Adrenal gland (tissue), 12 donors: ENCODE measurements around the gene SMC1B. TPM values are rescaled to one million over a fixed set of nuclear protein-coding genes. Genes with fewer than 3 reads are reported as not detected.
"Not testable (repeated sequence)": the region's sequence is repeated elsewhere in the genome, so short reads cannot be mapped to it uniquely, and the experiment has no call there.

Experiments
- DNase-seq, 7 donors: peaks; one replicate each; pipeline ENCODE4 v3.0.0-alpha.2; 2019 to 2020
- H3K27ac ChIP-seq, 5 donors: fragments of 200-600 bp; sonication (generic) in 4 of 5; 1 replicate in 3 of 5; 2 replicates in 2 of 5; pipeline versions ENCODE4 v1.5.1 to v1.8.0; 2016 to 2020; ENCODE audit warnings: mild to moderate bottlenecking in 1 of 5
- H3K27me3 ChIP-seq: fragments of 200-600 bp; 2 replicates; pipeline ENCODE4 v1.8.0; 2021
- H3K36me3 ChIP-seq, 2 donors: fragments of 200-600 bp; replicated peaks in 1 of 2; 1 replicate in 1 of 2; 2 replicates in 1 of 2; pipeline versions ENCODE4 v1.5.1 to v1.8.0; 2018 to 2022
- H3K4me1 ChIP-seq, 2 donors: fragments of 200-600 bp; replicated peaks in 1 of 2; 1 replicate in 1 of 2; 2 replicates in 1 of 2; pipeline versions ENCODE4 v1.5.1 to v1.8.0; 2018 to 2021
- H3K4me3 ChIP-seq, 4 donors: fragments of 200-600 bp; sonication (generic) in 3 of 4; one replicate each; pipeline ENCODE4 v1.5.1; 2016 to 2018
- H3K9me3 ChIP-seq, 3 donors: fragments of 200-600 bp; sonication (generic) in 1 of 3; replicated peaks in 1 of 3; 1 replicate in 2 of 3; 2 replicates in 1 of 3; pipeline versions ENCODE4 v1.5.1 to v1.8.0; 2016 to 2021
- POLR2A ChIP-seq, 2 donors: fragments of 450-650 bp; IDR thresholded peaks; one replicate each; pipeline ENCODE4 v1.6.1; 2017; ENCODE audit warnings: antibody characterized with exemption in 2 of 2, mild to moderate bottlenecking in 2 of 2, moderate library complexity in 1 of 2
- WGBS, 4 donors: extraction: QIAGEN DNeasy Blood & Tissue Kit in 2 of 4; methylation state at CpG; one replicate each; pipeline versions ENCODE4 v1.1.5 to v1.1.7; 2013 to 2017; 5-methylcytosine and 5-hydroxymethylcytosine counted together
- intact Hi-C, 2 donors: fragments of 100-400 bp; cut with DNase I; formaldehyde crosslinking; loops; one replicate each; pipeline versions ENCODE4 v1.14.1 to v1.15.0; 2022 to 2023
- polyA plus RNA-seq, 3 donors: library from polyadenylated mRNA; stranded (reverse); fragments of 200-250 nt in 2 of 3; fragments of 350-450 nt in 1 of 3; fragmentation: Illumina TruSeq in 1 of 3; extraction: RNeasy Lipid Tissue Mini Kit (QIAGEN cat#74804) in 1 of 3; gene quantifications; one replicate each; pipeline ENCODE4 v1.2.3, GENCODE V29; 2013 to 2014
- total RNA-seq, 9 donors: library from RNA; depleted of rRNA in 4 of 9; stranded (reverse); fragments of >200 nt in 4 of 9; fragments of 120-200 nt in 1 of 9; fragmentation: NEBNext Ultra II Directional in 1 of 9; extraction: Animal tissue kit (Norgen Biotek cat#: 25700) in 1 of 9; gene quantifications; one replicate each; pipeline versions ENCODE4 v1.1.0 to v1.2.4, GENCODE V29; 2013 to 2023
- TF ChIP-seq, protein P1 (sequence below), 6 experiments: fragments of 450-650 bp in 4 of 6; fragments of 200-600 bp in 2 of 6; sonication (generic) in 1 of 6; IDR thresholded peaks; 1 replicate in 5 of 6; 2 replicates in 1 of 6; pipeline versions ENCODE4 v1.5.1 to v1.8.0; 2016 to 2021; ENCODE audit warnings: antibody characterized with exemption in 6 of 6, mild to moderate bottlenecking in 2 of 6, moderate library complexity in 1 of 6
- donor health status: healthy with polysubstance abuse.
- donor health status: Bipolar disorder and iron deficiency.
- donor health status: DM: yes; HTN: yes; CAD: no.
- donor health status: DM: no; HTN: no; CAD: no.
- donor health status: DM: no; HTN: no; CAD: no.
- donor health status: DM: yes; HTN: yes; CAD: no.

Gene SMC1B
- total and polyA plus RNA-seq, 12 donors = 0.06 TPM; not detected in 11

GRCh38 chr22:45330548-45330947 is 82.9 kb downstream of the SMC1B start:
- TF ChIP-seq, protein P1, sequence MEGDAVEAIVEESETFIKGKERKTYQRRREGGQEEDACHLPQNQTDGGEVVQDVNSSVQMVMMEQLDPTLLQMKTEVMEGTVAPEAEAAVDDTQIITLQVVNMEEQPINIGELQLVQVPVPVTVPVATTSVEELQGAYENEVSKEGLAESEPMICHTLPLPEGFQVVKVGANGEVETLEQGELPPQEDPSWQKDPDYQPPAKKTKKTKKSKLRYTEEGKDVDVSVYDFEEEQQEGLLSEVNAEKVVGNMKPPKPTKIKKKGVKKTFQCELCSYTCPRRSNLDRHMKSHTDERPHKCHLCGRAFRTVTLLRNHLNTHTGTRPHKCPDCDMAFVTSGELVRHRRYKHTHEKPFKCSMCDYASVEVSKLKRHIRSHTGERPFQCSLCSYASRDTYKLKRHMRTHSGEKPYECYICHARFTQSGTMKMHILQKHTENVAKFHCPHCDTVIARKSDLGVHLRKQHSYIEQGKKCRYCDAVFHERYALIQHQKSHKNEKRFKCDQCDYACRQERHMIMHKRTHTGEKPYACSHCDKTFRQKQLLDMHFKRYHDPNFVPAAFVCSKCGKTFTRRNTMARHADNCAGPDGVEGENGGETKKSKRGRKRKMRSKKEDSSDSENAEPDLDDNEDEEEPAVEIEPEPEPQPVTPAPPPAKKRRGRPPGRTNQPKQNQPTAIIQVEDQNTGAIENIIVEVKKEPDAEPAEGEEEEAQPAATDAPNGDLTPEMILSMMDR (IDR thresholded peaks at IDR 0.05) = no peak
- no peak for TF ChIP-seq POLR2A (IDR thresholded peaks at IDR 0.05)
- H3K4me1 ChIP-seq = peaks cover 0 to 12% of the 10 kb centered on the region in 2 donors
- no peak overlapping the region for H3K27ac ChIP-seq
- intact Hi-C loops = no loop called here
- H3K4me3 ChIP-seq = no peak overlapping the region
- H3K36me3 ChIP-seq = peaks cover 0 to 13% of the 10 kb centered on the region in 2 donors
- DNase-seq = no peak
- H3K9me3 ChIP-seq = no peaks in the 10 kb centered on the region
- WGBS, 4 donors = 93 to 97% (median 96%) methylated on average over 12 to 19 of the region's 19 CpGs
- no peaks in the 10 kb centered on the region for H3K27me3 ChIP-seq

GRCh38 chr22:45329530-45329936 is 83.9 kb downstream of the SMC1B start:
- peaks cover 0 to 2% of the 10 kb centered on the region in 2 donors for H3K4me1 ChIP-seq
- H3K4me3 ChIP-seq = no peak overlapping the region
- TF ChIP-seq, protein P1 (IDR thresholded peaks at IDR 0.05) = no peak
- no peak for TF ChIP-seq POLR2A (IDR thresholded peaks at IDR 0.05)
- H3K27ac ChIP-seq = peak overlapping the region in 1 of 5 donors; percentile 0
- 90 to 93% (median 91%) methylated on average over 8 to 12 of the region's 12 CpGs for WGBS, 4 donors
- H3K36me3 ChIP-seq = peaks cover 0 to 14% of the 10 kb centered on the region in 2 donors
- no peaks in the 10 kb centered on the region for H3K9me3 ChIP-seq
- DNase-seq = peak in 2 of 7 donors; percentile 42 to 92
- H3K27me3 ChIP-seq = no peaks in the 10 kb centered on the region
- intact Hi-C loops = no loop called here

DNA sequence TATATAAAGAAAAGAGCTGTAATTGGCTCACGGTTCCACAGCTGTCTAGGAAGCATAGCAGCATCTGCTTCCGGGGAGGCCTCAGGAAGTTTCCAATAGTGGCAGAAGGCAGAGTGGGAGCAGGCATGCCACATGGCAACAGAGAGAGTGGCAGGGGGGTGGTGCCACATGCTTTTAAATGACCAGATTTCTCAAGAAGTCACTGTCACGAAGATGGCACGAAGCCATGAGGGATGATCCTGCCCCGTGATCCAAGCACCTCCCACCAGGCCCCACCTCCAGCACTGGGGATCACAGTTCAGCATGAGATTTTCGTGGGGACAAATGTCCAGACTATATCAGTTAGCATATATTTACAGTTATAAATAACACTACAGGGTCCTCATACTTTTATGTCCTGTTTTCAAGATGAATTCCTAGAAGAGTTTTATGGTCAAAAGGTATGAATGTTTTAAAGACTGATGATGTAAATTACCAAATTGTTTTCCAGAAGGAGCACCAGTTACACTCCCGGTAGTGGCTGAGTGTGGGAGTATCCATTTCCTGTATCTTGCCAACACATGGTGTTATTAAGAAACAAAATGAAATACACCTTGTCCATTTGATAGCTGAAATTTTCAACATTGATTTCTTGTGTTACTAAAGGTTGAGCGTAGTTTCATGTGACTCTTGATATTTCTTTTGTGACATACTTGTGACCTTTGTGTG is 84.4 kb downstream of the SMC1B start:
- peaks cover 0 to 15% of the 10 kb centered on the region in 2 donors for H3K36me3 ChIP-seq
- peak in 2 of 7 donors; percentile 43 to 82 for DNase-seq
- TF ChIP-seq, protein P1 (IDR thresholded peaks at IDR 0.05) = no peak
- TF ChIP-seq POLR2A (IDR thresholded peaks at IDR 0.05) = no peak

GRCh38 chr22:45328261-45328660 is 85.1 kb downstream of the SMC1B start:
- peaks cover 0 to 19% of the 10 kb centered on the region in 2 donors for H3K36me3 ChIP-seq
- WGBS, 4 donors = 85 to 100% (median 96%) methylated on average over 3 to 7 of the region's 8 CpGs
- intact Hi-C loops = not testable (repeated sequence)

More for the DNA sequence above, 84.4 kb downstream of the SMC1B start:
- intact Hi-C loops = no loop called here
- no peaks in the 10 kb centered on the region for H3K9me3 ChIP-seq
- no peaks in the 10 kb centered on the region for H3K4me1 ChIP-seq
- H3K27me3 ChIP-seq = no peaks in the 10 kb centered on the region
- no peak overlapping the region for H3K4me3 ChIP-seq
- H3K27ac ChIP-seq = peak overlapping the region in 1 of 5 donors; percentile 0
- 69 to 77% (median 75%) methylated on average over 8 of the region's 8 CpGs for WGBS, 4 donors

GRCh38 chr22:45324311-45324711 is 89.1 kb downstream of the SMC1B start:
- no peak for DNase-seq
- H3K9me3 ChIP-seq = no peaks in the 10 kb centered on the region
- intact Hi-C loops = no loop called here

More at GRCh38 chr22:45328261-45328660, 85.1 kb downstream of the SMC1B start:
- H3K27me3 ChIP-seq, H3K4me3 ChIP-seq, DNase-seq, H3K4me1 ChIP-seq, H3K9me3 ChIP-seq, H3K27ac ChIP-seq: not testable (repeated sequence)

More at GRCh38 chr22:45324311-45324711, 89.1 kb downstream of the SMC1B start:
- peaks cover 0 to 3% of the 10 kb centered on the region in 2 donors for H3K4me1 ChIP-seq
- WGBS, 4 donors = 94 to 100% (median 97%) methylated on average over 11 to 12 of the region's 12 CpGs
- H3K4me3 ChIP-seq = no peak overlapping the region
- H3K27me3 ChIP-seq = no peaks in the 10 kb centered on the region
- H3K27ac ChIP-seq = no peak overlapping the region
- peaks cover 0 to 18% of the 10 kb centered on the region in 2 donors for H3K36me3 ChIP-seq
- TF ChIP-seq, protein P1 (IDR thresholded peaks at IDR 0.05) = no peak
- no peak for TF ChIP-seq POLR2A (IDR thresholded peaks at IDR 0.05)
